GM19468 (cell line): ENCODE data around the gene COX5A.

ENCODE experiments used
- ATAC-seq: cut with Tn5 transposase; IDR thresholded peaks from one replicate; pipeline ENCODE4 v1.9.1; 2021; ENCODE audit warnings: mild to moderate bottlenecking, moderate library complexity, moderate number of reproducible peaks; ENCODE audit not compliant: unreplicated experiment; ENCODE audit errors: extremely low read depth

COX5A gene

DNA sequence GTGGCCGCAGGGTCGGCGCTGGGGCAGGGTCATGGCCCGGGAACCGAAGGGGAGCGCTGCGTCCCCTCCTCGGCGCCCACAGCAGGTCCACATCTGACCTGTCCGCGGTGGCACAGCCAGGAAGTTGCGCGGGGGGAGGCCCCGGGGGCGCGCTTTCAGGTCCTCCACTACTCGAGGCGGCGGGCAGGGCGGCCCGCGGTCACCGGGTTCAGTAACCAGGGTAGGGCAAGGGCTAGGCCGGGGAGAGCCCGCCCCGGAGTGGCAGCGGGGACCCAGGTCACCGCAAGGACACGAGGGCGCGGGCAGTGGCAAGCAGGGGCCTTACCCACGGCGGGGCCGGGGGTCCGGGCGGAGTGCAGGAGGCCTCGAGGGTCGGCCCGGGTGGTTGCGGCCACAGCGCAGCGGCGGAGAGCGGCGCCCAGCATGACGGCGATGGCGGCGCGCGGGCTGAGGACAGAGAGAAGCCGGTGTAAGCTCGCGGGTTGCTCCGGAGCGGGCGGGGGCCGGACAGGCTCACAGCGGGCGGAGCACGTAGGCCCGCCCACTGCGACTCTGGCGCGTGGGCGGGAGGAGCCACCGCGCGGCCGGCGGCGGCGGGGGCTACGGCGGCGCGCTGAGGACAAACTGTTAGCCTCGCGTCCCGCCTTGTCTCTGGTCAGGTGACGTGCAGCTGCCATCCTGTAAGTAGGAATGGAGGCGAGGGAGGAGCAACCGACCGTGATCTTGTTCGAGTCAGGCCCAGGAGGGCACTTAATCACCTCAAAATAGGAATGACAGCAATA is at the start of gene COX5A:
COX5A (minus strand) TSS at position 484 of the 782 bp plus-strand sequence; CDS start at position 425, 59 bp downstream.
- ATAC-seq: peak; percentile 86

- no peak for ATAC-seq
These were observed 45.9 kb upstream of the COX5A start for GRCh38 chr15:74983725-74984231.

GRCh38 chr15:74982183-74982582 is 44.3 kb upstream of the COX5A start:
- ATAC-seq: no peak

GRCh38 chr15:74978503-74978902 is 40.6 kb upstream of the COX5A start:
- no peak for ATAC-seq

DNA sequence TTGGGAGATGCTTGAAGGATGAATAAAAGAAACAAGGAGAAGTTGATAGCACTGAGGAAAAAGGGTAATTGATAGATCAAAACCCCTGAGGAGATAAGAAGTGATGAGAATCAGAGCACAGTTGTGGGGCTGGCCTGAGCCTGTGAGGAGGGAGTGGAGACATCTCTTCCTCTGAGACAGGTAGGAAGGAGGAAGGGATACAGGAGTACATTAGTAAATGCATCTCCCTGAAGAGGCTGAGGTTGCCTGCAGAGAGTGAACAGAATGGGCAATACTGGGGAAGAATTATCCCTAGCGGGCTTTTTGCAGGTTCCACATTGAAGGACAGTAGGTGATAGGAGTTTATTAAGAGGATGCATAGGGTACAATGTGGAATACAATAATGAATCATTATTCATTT is 40.2 kb upstream of the COX5A start:
- ATAC-seq: no peak

DNA sequence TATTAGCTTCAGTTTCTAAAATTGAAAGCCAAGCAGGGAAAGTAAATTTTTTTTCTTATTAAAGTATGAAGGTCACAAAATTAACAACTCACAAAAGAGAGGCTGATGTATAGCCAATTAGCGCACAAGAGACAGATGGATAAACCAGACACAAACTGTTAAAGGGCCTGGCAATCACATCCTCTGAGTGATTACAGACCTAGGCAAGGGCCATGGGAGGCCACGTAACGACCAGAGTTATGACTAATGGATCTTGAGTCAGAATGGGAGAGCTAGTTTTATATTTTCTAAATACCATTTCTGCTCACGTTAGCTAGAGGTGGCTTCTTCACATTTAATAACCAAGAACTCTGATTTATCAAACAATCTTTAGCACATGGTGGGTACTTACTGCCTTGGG is 39.7 kb upstream of the COX5A start:
- no peak for ATAC-seq

- no peak for ATAC-seq
These were observed 38.3 kb upstream of the COX5A start for GRCh38 chr15:74976159-74976558.

- no peak for ATAC-seq
These were observed 29.8 kb upstream of the COX5A start for GRCh38 chr15:74967670-74968069.

GRCh38 chr15:74964794-74965193 is 26.9 kb upstream of the COX5A start:
- ATAC-seq: no peak

GRCh38 chr15:74963213-74963612 is 25.3 kb upstream of the COX5A start:
- no peak for ATAC-seq

DNA sequence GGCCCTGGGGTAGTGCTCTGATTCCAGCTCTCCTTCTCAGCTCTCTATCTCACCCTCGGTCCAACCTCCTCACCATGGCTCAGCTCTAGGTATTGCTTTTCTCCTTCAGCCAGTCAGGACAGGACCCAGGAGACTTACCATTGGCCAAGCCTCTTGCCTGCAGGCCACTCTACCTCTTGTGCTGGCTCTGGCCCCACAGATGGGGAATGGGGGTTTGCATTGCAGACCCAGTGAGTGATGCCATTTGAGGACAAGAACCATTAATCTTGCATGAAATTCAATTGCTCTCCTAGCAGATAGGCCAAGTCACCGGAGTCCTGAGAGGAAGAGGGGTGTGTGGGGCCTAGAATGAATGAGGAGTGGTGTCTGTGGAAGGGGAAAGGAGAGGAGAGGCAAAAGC is 24.8 kb upstream of the COX5A start:
- no peak for ATAC-seq

DNA sequence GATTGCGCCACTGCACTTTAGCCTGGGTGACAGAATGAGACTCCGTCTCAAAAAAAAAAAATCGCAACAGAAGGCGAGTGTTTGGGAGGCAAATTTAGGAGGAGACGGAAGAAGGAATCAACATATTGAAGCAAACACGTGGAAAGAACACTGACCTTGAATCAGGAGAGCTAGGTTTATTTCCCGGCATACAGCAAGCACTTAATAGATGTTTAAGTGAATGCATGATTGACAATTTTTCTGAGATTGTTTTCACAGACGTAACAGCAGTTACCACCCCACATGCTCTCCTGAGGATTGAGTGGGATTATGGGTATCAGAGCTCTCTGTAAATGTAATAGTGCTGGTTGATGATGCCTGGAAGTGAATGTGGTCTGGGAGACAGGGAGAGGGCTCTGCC is 24.3 kb upstream of the COX5A start:
- ATAC-seq: no peak

DNA sequence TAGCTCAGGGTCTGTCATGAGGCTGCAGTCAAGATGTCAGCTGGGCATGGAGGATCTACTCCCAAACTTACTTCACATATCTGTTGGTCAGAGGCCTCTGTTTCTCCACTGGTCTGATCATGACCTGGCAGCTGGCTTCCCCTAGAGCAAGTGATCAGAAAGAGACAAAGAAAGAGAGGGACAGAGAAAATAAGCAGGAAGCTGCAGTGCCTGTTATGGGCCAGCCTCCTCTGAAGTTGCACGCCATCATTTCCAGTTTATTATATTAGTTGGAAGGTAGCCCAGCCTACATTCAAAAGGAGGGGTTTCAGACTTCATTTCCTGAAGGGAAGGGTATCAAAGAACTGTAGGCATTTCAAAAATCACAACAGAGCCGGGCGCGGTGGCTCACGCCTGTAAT is 23.7 kb upstream of the COX5A start:
- no peak for ATAC-seq

GRCh38 chr15:74960995-74961588 is 23.2 kb upstream of the COX5A start:
- no peak for ATAC-seq

- ATAC-seq: no peak
These were observed 22.4 kb upstream of the COX5A start for GRCh38 chr15:74960286-74960685.

GRCh38 chr15:74959586-74959939 is 21.7 kb upstream of the COX5A start:
- ATAC-seq: no peak

DNA sequence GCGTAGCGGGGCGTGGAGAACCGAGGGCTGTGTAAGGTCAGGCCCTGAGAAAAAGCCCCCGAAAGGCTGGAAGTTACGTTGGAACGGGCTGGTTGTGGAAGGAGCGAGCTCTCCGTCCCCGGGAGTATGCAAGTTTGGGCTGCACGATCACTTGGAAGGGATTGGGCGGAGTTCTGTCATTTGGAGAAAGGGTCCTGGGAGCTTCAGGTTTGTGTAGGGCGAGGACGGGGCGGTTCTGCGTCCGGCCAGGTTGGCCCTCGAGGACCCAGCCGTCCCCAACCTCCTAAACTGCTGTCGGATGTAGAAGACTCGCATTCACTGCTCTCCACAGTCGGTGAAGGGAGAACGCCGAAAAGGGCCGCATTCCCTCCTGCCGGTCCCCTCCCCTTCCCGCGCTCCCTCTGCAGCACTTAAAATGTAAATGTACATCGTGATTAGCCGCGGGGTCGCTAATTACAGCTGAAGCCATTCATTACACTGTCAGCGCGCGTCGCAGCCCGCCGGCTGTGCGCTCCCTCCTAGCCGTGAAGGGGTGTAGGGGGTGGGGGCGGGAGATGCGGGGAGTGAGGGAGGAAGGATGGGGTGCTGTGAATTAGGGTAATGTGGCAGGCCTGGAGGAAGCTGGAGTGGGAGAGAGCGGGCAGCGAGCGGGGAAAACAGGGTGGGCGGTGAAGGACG is 21.2 kb upstream of the COX5A start:
- ATAC-seq: no peak

GRCh38 chr15:74958320-74958907 is 20.5 kb upstream of the COX5A start:
- ATAC-seq: no peak

DNA sequence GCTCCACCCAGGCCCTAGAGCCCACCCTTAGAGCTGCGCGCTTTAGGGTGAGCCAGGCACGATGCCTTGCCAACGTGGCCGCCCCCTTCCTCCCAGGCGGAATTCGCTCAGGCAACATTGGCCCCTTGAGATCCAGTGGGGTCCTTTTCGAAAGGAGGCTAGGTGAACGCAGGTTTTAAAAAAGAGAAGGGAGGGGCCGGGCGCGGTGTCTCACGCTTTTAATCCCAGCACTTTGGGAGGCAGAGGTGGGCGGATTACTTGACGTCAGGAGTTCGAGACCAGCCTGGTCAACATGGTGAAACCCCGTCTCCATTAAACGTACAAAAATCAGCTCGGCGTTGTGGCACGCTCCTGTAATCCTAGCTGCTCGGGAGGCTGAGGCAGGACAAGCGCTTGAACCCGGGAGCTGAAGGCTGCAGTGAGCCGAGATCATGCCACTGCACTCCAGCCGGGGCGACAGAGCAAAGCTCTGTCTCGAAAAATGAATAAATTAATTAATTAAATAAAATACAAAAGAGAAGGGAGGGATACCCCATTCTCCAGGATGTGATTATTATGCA is 19.7 kb upstream of the COX5A start:
- ATAC-seq: no peak

- ATAC-seq: peak; percentile 26
These were observed 19.0 kb upstream of the COX5A start, which contains the start of gene RPP25 for GRCh38 chr15:74956648-74957475. RPP25 (minus strand) TSS chr15:74956772; CDS start chr15:74956583, 189 bp downstream.
